PC-3 (cell line): ENCODE data around the gene ZSCAN5A.

ENCODE experiments used
- EZH2 ChIP-seq: fragments of 300-600 bp; sonication (generic); IDR thresholded peaks from one replicate; pipeline ENCODE4 v1.6.1; 2017; ENCODE audit warnings: antibody characterized with exemption, mild to moderate bottlenecking, low read length; ENCODE audit not compliant: unreplicated experiment
- TF ChIP-seq, protein P1 (sequence below): fragments of 300-600 bp; sonication (generic); conservative IDR thresholded peaks from 2 replicates; pipeline ENCODE4 v1.5.1; 2017; ENCODE audit warnings: antibody characterized with exemption, low read depth, mild to moderate bottlenecking, low read length

- TF ChIP-seq, protein P1, sequence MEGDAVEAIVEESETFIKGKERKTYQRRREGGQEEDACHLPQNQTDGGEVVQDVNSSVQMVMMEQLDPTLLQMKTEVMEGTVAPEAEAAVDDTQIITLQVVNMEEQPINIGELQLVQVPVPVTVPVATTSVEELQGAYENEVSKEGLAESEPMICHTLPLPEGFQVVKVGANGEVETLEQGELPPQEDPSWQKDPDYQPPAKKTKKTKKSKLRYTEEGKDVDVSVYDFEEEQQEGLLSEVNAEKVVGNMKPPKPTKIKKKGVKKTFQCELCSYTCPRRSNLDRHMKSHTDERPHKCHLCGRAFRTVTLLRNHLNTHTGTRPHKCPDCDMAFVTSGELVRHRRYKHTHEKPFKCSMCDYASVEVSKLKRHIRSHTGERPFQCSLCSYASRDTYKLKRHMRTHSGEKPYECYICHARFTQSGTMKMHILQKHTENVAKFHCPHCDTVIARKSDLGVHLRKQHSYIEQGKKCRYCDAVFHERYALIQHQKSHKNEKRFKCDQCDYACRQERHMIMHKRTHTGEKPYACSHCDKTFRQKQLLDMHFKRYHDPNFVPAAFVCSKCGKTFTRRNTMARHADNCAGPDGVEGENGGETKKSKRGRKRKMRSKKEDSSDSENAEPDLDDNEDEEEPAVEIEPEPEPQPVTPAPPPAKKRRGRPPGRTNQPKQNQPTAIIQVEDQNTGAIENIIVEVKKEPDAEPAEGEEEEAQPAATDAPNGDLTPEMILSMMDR: no peak
- no peak for TF ChIP-seq EZH2
These were observed 3.1 kb upstream of the ZSCAN5A start for GRCh38 chr19:56317749-56318148.
